Smooth muscle cell (in vitro differentiated cells): ENCODE data around the gene USF1. TPM values are rescaled to one million over a fixed set of nuclear protein-coding genes. Genes with fewer than 3 reads are reported as not detected.
A peak's percentile ranks its signal among the peaks of the same experiment; 100 is the strongest.
"Not testable (repeated sequence)": the region's sequence is repeated elsewhere in the genome, so short reads cannot be mapped to it uniquely, and the experiment has no call there.

ENCODE experiments used
- DNase-seq: peaks from one replicate; lab custom pipeline; 2025; ENCODE audit not compliant: unreplicated experiment; lab: John Stamatoyannopoulos, UW
- H2AFZ ChIP-seq: fragments of 200-600 bp; sonication (generic); 2 replicates; pipeline ENCODE4 v1.6.0; 2016; ENCODE audit warnings: antibody characterized with exemption, low read depth, mild to moderate bottlenecking
- H3F3A ChIP-seq: fragments of 200-600 bp; sonication (generic); 2 replicates; pipeline ENCODE4 v1.6.0; 2017; ENCODE audit warnings: antibody characterized with exemption, low read depth
- H3K27ac ChIP-seq: fragments of 200-600 bp; sonication (generic); 2 replicates; pipeline ENCODE4 v1.5.1; 2016; ENCODE audit warnings: low read depth, mild to moderate bottlenecking
- H3K27me3 ChIP-seq: fragments of 200-600 bp; sonication (generic); 2 replicates; pipeline ENCODE4 v1.6.1; 2016; ENCODE audit warnings: low read depth, mild to moderate bottlenecking
- H3K36me3 ChIP-seq: fragments of 200-600 bp; sonication (generic); 2 replicates; pipeline ENCODE4 v1.5.1; 2016; ENCODE audit warnings: low read depth
- H3K4me1 ChIP-seq: fragments of 200-600 bp; sonication (generic); 2 replicates; pipeline ENCODE4 v1.5.1; 2016; ENCODE audit warnings: low read depth
- H3K4me2 ChIP-seq: fragments of 200-600 bp; sonication (generic); 2 replicates; pipeline ENCODE4 v1.6.0; 2016; ENCODE audit warnings: mild to moderate bottlenecking
- H3K4me3 ChIP-seq: fragments of 200-600 bp; sonication (generic); 2 replicates; pipeline ENCODE4 v1.5.1; 2016; ENCODE audit warnings: mild to moderate bottlenecking
- H3K79me2 ChIP-seq: fragments of 200-600 bp; sonication (generic); 2 replicates; pipeline ENCODE4 v1.6.0; 2016; ENCODE audit warnings: low read depth, mild to moderate bottlenecking
- H3K9ac ChIP-seq: fragments of 200-600 bp; sonication (generic); 2 replicates; pipeline ENCODE4 v1.6.0; 2016; ENCODE audit warnings: low read depth
- H3K9me3 ChIP-seq: fragments of 200-600 bp; sonication (generic); replicated peaks from 2 replicates; pipeline ENCODE4 v1.5.1; 2016; ENCODE audit warnings: low read depth
- H4K20me1 ChIP-seq: fragments of 200-600 bp; sonication (generic); 2 replicates; pipeline ENCODE4 v1.6.0; 2016; ENCODE audit warnings: low read depth
- CTCF ChIP-seq: fragments of 200-600 bp; sonication (generic); IDR thresholded peaks from 2 replicates; pipeline ENCODE4 v1.5.1; 2017; ENCODE audit warnings: borderline replicate concordance, mild to moderate bottlenecking, antibody characterized with exemption; ENCODE audit not compliant: insufficient read depth, poor library complexity, severe bottlenecking
- WGBS: methylation state at CpG from one replicate; pipeline ENCODE4 v1.1.7; 2016; ENCODE audit warnings: low lambda C conversion rate; 5-methylcytosine and 5-hydroxymethylcytosine counted together
- polyA plus RNA-seq: library from polyadenylated mRNA; unstranded; fragments of >200 nt; fragmentation: Nextera tagmentation; extraction: Ambion mirVana; gene quantifications from 2 replicates; pipeline ENCODE4 v1.2.1, GENCODE V29; 2016
- total RNA-seq: library from RNA; depleted of rRNA; stranded (reverse); fragments of >200 nt; gene quantifications from 2 replicates; pipeline ENCODE4 v1.2.3, GENCODE V29; 2014

Gene USF1
- total and polyA plus RNA-seq, 2 experiments from 2014 or later = 20.0 to 47.0 TPM

DNA sequence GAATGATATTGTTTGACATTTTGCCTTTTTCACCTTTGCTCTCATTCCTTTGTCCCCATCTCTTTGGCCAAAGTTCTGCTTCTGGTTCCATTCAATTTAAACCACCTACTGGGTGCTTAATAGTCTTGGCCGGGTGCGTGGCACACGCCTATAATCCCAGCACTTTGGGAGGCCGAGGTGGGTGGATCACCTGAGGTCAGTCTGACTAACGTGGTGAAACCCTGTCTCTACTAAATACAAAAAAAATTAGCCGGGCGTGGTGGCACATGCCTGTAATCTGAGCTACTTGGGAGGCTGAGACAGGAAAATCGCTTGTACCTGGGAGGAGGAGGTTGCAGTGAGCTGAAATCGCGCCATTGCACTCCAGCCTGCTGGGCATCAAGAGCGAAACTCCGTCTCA, 23.3 kb downstream of the USF1 start:
- not testable (repeated sequence) for H3K36me3 ChIP-seq, H3K9me3 ChIP-seq, H3K9ac ChIP-seq, H3K4me3 ChIP-seq, DNase-seq, H4K20me1 ChIP-seq, H3K27me3 ChIP-seq, H2AFZ ChIP-seq, H3K4me2 ChIP-seq, H3F3A ChIP-seq
- Histone ChIP-seq H3K4me1 (peaks cover 11% of the 10 kb centered on the region), H3K27ac (peak overlapping the region; percentile 65), H3K79me2 (peaks cover 17% of the 10 kb centered on the region)
- 86% methylated on average over 12 of the region's 12 CpGs for WGBS

GRCh38 chr1:161021970-161022353, 23.8 kb downstream of the USF1 start:
- no peak for DNase-seq
- Histone ChIP-seq H3K27ac (peak overlapping the region; percentile 65), H3K9me3 (no peaks in the 10 kb centered on the region), H3K36me3 (no peaks in the 10 kb centered on the region), H3K4me1 (peaks cover 11% of the 10 kb centered on the region), H4K20me1 (peaks cover 7% of the 10 kb centered on the region), H3F3A (no peaks in the 10 kb centered on the region), H3K79me2 (peaks cover 17% of the 10 kb centered on the region), H3K27me3 (no peaks in the 10 kb centered on the region), H3K9ac (no peak overlapping the region), H3K4me2 (peak overlapping the region; percentile 89), H2AFZ (no peak overlapping the region), H3K4me3 (peak overlapping the region; percentile 85)
- TF ChIP-seq CTCF = no peak
- WGBS = 89% methylated on average over 2 of the region's 2 CpGs

GRCh38 chr1:161021165-161021969, 24.4 kb downstream of the USF1 start:
- Histone ChIP-seq H3K9me3 (no peaks in the 10 kb centered on the region), H3K36me3 (no peaks in the 10 kb centered on the region), H3K4me1 (peaks cover 11% of the 10 kb centered on the region), H3K4me2 (peak overlapping the region; percentile 89), H3K9ac (peak overlapping the region; percentile 71), H3K27ac (peak overlapping the region; percentile 74), H2AFZ (peak overlapping the region; percentile 92), H3K4me3 (peak overlapping the region; percentile 85), H4K20me1 (peaks cover 7% of the 10 kb centered on the region), H3K27me3 (no peaks in the 10 kb centered on the region), H3K79me2 (peaks cover 19% of the 10 kb centered on the region), H3F3A (no peaks in the 10 kb centered on the region)
- 21% methylated on average over 24 of the region's 34 CpGs for WGBS
- DNase-seq = peak; percentile 21
- TF ChIP-seq CTCF = no peak

DNA sequence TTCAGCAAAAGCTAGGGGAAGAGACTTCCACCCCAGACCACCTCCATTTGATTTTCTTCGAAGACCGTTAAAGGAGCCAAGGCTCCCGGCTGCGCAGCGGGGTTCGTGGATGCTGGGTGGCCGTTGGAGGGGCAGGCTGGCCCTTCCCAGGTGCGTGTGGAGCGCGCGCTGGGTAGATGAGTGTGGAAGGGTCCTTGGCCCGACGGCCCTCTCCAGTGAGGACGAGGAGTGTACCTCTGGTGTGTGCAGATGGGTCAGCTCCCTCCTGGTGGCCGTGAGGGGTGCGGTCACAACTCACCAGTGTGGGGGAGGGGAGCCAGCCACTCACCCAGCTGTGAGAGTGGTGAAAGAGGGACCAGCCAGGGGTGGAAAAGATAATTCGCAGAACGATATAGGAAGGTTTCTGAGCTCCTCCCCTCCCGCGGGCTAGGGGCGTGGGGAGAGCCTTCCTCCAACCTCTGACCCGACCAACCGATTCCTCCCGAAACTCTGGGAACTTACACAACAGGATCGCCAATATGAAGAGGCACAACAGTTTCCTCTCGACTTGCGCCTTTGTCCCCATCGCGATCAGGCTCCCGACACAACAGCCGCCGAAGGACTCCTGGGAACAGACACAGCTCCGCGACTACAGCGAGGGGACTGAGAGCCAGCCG, 25.1 kb downstream of the USF1 start, which contains the start of gene F11R:
F11R (minus strand) TSS at position 644 of the 656 bp plus-strand sequence; CDS start at position 565, 79 bp downstream.
- peak within 1 kb of the TSS; percentile 85 for H3K4me3 ChIP-seq
- H3K27ac ChIP-seq = peak within 1 kb of the TSS; percentile 74
- no peaks in the 10 kb centered on the region for H3K27me3 ChIP-seq
- peaks cover 11% of the 10 kb centered on the region for H3K4me1 ChIP-seq
- peaks cover 27% of the 10 kb centered on the region for H3K79me2 ChIP-seq
- peaks cover 7% of the 10 kb centered on the region for H4K20me1 ChIP-seq
- H3K36me3 ChIP-seq = no peaks in the 10 kb centered on the region
- no peak for TF ChIP-seq CTCF
- no peaks in the 10 kb centered on the region for H3K9me3 ChIP-seq
- no peak for DNase-seq
- WGBS = under 1% methylated on average over 36 of the region's 36 CpGs
- H3K9ac ChIP-seq = peak within 1 kb of the TSS; percentile 71
- peak within 1 kb of the TSS; percentile 92 for H2AFZ ChIP-seq
- H3K4me2 ChIP-seq = peak within 1 kb of the TSS; percentile 89
- no peaks in the 10 kb centered on the region for H3F3A ChIP-seq
